Colonic mucosa (tissue), 4 donors: ENCODE results near the gene ECHS1. TPM values are rescaled to one million over a fixed set of nuclear protein-coding genes. Genes with fewer than 3 reads are reported as not detected.

Experiments used
- DNase-seq: peaks from one replicate; pipeline ENCODE4 v3.0.0-alpha.2; 2020
- H3K27ac ChIP-seq: fragments of 200-600 bp; one replicate; pipeline ENCODE4 v1.8.0; 2021
- H3K27me3 ChIP-seq: fragments of 200-600 bp; one replicate; pipeline ENCODE4 v1.8.0; 2021
- H3K36me3 ChIP-seq: fragments of 200-600 bp; one replicate; pipeline ENCODE4 v1.8.0; 2021
- H3K4me1 ChIP-seq: fragments of 200-600 bp; one replicate; pipeline ENCODE4 v1.8.0; 2021; ENCODE audit warnings: mild to moderate bottlenecking
- H3K4me3 ChIP-seq: fragments of 200-600 bp; one replicate; pipeline ENCODE4 v1.8.0; 2021
- H3K9ac ChIP-seq, 2 donors: one replicate each; pipeline ENCODE4 v1.7.0; 2013; ENCODE audit warnings: control low read depth in 2 of 2, low read depth in 2 of 2, low read length in 2 of 2
- H3K9me3 ChIP-seq: fragments of 200-600 bp; one replicate; pipeline ENCODE4 v1.8.0; 2021
- CTCF ChIP-seq: fragments of 200-600 bp; IDR thresholded peaks from one replicate; pipeline ENCODE4 v1.8.0; 2022; ENCODE audit warnings: antibody characterized with exemption, mild to moderate bottlenecking
- intact Hi-C: fragments of 100-400 bp; cut with DNase I; formaldehyde crosslinking; loops from one replicate; pipeline ENCODE4 v1.14.1; 2022
- microRNA-seq: library from miRNA; unstranded; fragments of <30 nt; microRNA quantifications from one replicate; pipeline ENCODE4, GENCODE V29; 2019
- total RNA-seq, 2 donors: library from RNA; stranded (reverse); fragmentation: NEBNext Ultra II Directional in 1 of 2; extraction: Animal tissue kit (Norgen Biotek cat#: 25700) in 1 of 2; gene quantifications; one replicate each; pipeline ENCODE4 v1.2.1, GENCODE V29; 2021
- donor health status: healthy.
- donor health status: DM: no; HTN: no; CAD: no.
- donor health status: DM: no; HTN: no; CAD: no.

ECHS1 gene
- total RNA-seq, 2 donors from 2014 or later: 188 to 214 TPM

GRCh38 chr10:133313192-133313591 lies 60.0 kb downstream of the ECHS1 start:
- intact Hi-C loops: no loop called here
- H3K4me1 ChIP-seq: no peaks in the 10 kb centered on the region
- H3K36me3 ChIP-seq: no peaks in the 10 kb centered on the region
- no peak overlapping the region for H3K4me3 ChIP-seq
- DNase-seq: no peak
- no peak overlapping the region for H3K9ac ChIP-seq
- TF ChIP-seq CTCF: no peak
- no peaks in the 10 kb centered on the region for H3K27me3 ChIP-seq
- no peak overlapping the region for H3K27ac ChIP-seq
- no peaks in the 10 kb centered on the region for H3K9me3 ChIP-seq

- intact Hi-C loops: no loop called here
- no peak for TF ChIP-seq CTCF
Measured at GRCh38 chr10:133312769-133313145, 60.4 kb downstream of the ECHS1 start.

More at GRCh38 chr10:133312769-133313145, 60.4 kb downstream of the ECHS1 start:
- no peaks in the 10 kb centered on the region for H3K36me3 ChIP-seq
- no peak overlapping the region for H3K9ac ChIP-seq
- no peak for DNase-seq
- no peaks in the 10 kb centered on the region for H3K27me3 ChIP-seq
- H3K4me3 ChIP-seq: no peak overlapping the region
- H3K27ac ChIP-seq: no peak overlapping the region
- no peaks in the 10 kb centered on the region for H3K9me3 ChIP-seq
- no peaks in the 10 kb centered on the region for H3K4me1 ChIP-seq

Small RNA genes lying within 50 kb of the gene (microRNA-seq; reads per million reads assigned to microRNA genes)
- 2.8 reads per million for gene MIR3944

Other genes with a start within 250 kb of the ECHS1 start
- gene KNDC1, start 213.1 kb downstream of the ECHS1 start, total RNA-seq: under 1 TPM; 0.29 to 0.32 TPM
- not detected for gene UTF1, start 143.1 kb downstream of the ECHS1 start, total RNA-seq
- gene VENTX, start 135.5 kb downstream of the ECHS1 start, total RNA-seq: under 1 TPM; 0.15 to 0.24 TPM
- gene ADAM8, start 96.5 kb downstream of the ECHS1 start, total RNA-seq: 1 to 10 TPM; 3.7 to 5.7 TPM
- gene TUBGCP2, start 64.5 kb downstream of the ECHS1 start, total RNA-seq: 10 to 100 TPM; 64.7 to 67.5 TPM
- gene ZNF511, start 64.4 kb downstream of the ECHS1 start, total RNA-seq: 10 to 100 TPM; 53.9 to 78.2 TPM
- gene CALY, start 36.5 kb downstream of the ECHS1 start, total RNA-seq: 1 to 10 TPM in 1 of 2 donors, not detected in 1; 1.6 TPM
- gene PRAP1, start 26.0 kb downstream of the ECHS1 start, total RNA-seq: 10 to 100 TPM; 15.0 to 99.3 TPM
- gene FUOM, start 15.3 kb downstream of the ECHS1 start, total RNA-seq: 10 to 100 TPM; 16.9 to 23.3 TPM
- 1 to 10 TPM; 3.5 to 5.8 TPM for gene PAOX, start 5.9 kb upstream of the ECHS1 start, total RNA-seq
- gene MTG1, start 20.8 kb upstream of the ECHS1 start, total RNA-seq: 10 to 100 TPM; 31.2 to 59.5 TPM
- not detected for gene SPRN, start 51.3 kb upstream of the ECHS1 start, total RNA-seq
- 1 to 10 TPM; 1.3 to 1.6 TPM for gene SCART1, start 80.6 kb upstream of the ECHS1 start, total RNA-seq
- gene CYP2E1, start 154.0 kb upstream of the ECHS1 start, total RNA-seq: 1 to 10 TPM in 1 of 2 donors, under 1 TPM in 1; 0.90 to 3.5 TPM
- gene SYCE1, start 192.2 kb upstream of the ECHS1 start, total RNA-seq: not detected